Stimulated activated CD8-positive, alpha-beta memory T cell treated with anti-CD3 and anti-CD28 coated beads, Interleukin-12 subunit alpha, Interleukin-12 subunit beta, amount 100 ng/mL, for 24 hours (primary cell): ENCODE data around the gene ELANE.
"Not testable (repeated sequence)": the region's sequence is repeated elsewhere in the genome, so short reads cannot be mapped to it uniquely, and the experiment has no call there.

Experiments
- DNase-seq: peaks from one replicate; pipeline ENCODE4 v3.0.0-alpha.2; 2020; ENCODE audit errors: extremely low read depth

ELANE gene

DNA sequence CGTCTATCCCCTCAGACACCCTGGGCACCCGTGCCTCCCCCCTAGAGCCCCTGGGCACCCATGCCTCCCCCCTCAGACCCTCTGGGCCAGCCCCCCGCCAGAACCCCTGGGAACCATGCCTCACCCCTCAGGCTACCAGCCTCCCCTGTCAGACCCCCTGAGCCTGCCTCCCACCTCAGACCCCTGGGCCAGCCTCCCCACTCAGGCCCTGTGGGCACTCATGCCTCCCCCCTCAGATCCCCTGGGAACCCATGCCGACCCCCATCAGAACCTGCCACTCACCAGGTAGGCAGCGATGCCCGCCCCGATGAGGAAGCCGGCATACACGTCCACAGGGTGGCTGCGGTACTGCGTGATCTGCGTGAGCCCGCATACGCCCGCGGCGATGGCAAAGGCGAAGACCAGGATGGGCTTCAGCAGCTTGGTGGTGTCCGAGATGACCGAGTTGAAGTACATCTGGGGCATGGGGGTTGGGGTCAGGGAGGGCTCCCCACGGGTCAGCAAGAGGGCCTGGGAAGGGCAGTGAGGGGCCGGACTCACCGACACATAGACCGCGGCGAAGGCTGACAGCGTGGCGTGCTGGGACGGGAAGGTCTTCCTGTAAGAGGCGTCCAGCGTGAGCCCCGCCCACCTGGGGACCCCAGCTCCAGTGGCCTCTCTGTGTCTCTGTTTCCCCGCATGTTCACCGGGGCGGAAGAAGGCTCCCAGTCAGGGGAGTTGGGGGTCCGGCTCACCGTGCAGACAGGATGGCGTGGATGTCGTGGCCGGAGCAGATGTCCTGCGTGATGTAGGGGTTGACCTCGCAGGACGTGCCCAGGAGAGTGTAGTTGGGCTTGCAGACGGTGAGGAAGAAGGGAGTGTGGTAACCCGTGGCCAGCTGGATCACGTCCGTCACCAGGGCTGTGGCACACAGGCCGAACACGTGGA lies 37.7 kb upstream of the ELANE start:
- no peak for DNase-seq

DNA sequence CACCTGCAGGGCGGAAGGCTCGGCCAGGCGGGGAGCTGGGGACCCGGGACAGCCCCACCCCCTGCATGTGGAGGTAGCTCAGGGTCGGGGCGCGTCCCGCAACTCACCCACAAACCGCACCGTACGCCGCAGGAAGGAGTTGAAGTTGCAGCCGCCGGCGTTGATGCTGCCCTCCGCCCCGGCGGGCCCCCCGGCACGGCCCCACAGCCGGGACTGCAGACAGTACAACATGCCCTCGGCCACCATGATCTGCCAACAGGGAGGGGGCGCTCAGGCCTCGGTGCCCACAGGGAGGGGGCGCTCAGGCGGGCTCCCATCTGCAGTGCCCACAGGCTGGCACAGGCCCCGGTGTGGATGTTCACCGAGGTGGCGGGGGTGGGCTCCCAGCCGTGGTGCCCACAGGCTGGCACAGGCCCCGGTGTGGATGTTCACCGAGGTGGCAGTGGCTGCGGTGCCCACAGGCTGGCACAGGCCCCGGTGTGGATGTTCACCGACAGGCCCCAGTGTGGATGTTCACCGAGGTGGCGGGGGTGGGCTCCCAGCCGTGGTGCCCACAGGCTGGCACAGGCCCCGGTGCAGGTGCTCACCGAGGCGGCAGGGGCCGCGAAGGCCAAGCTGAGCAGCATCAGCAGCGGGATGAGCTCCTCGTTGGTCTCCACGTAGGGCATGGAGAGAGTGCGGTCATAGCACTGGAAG lies 36.9 kb upstream of the ELANE start:
- no peak for DNase-seq

- no peak for DNase-seq
Measured at GRCh38 chr19:815775-816499, 36.2 kb upstream of the ELANE start.

GRCh38 chr19:816500-816857 lies 35.6 kb upstream of the ELANE start:
- DNase-seq = no peak

- DNase-seq = not testable (repeated sequence)
Measured at GRCh38 chr19:820212-820611, 31.9 kb upstream of the ELANE start.

DNA sequence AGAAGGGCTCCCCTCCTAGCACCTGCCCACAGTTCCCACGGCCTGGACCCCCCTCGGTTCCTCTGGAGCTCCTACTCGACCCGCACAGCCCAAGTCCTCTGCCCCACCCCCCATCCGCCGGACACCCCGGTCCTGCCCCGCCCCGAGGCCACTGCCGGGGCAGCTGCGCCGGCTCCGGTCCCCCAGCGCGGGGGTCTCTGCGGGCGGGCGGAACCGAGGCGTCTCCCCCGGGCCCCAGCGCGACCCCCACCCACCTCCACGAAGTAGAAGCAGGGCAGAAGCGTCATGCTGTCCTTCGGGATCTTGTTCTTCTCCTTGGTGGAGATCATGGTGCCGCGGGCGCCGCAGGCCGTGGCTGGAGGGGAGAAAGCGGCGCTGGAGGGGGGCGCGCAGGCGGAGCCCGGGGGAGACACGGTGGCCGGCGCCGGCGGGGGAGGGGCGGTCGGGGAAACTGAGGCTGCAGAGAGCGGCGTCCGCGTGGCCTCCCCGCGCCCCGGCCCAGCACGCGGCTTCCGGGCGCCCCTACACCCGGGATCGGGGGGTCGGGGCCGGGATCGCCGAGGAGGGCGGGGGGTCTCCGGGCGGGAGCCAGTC lies 30.8 kb upstream of the ELANE start:
- no peak for DNase-seq

GRCh38 chr19:821825-822503 lies 30.1 kb upstream of the ELANE start, which contains the start of gene PLPPR3:
TSS of gene PLPPR3 (minus strand) at chr19:821955. CDS start at chr19:821559, 396 bp downstream.
- no peak for DNase-seq

DNA sequence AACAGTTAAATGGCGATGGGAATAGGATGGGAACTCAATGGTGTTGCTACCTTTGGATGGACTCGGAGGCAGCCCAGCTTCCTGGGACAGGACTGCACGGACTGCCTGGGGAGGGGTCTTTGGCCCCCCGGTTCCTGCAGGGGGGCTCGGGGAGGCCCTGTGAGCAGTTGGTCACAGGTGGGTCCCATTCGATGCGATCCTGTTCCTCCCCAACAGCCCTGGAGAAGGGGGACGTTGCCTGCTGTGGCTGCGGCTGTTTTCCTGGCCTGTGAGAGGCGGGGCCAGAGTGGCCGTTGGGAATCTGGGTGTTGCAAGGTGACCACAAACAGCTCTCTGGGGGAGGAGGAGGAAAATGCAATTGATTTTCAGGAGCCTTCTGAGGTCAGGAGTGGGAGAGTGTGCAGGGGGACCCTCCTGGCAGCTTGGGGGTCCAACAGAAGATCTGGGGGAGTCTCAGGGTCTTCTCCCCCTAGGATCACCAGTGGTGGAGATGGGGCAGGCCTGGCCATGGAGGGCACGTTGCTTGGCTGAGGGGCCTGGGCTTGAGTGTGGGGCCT lies 28.5 kb upstream of the ELANE start:
- no peak for DNase-seq

GRCh38 chr19:824885-825284 lies 27.2 kb upstream of the ELANE start:
- no peak for DNase-seq

DNA sequence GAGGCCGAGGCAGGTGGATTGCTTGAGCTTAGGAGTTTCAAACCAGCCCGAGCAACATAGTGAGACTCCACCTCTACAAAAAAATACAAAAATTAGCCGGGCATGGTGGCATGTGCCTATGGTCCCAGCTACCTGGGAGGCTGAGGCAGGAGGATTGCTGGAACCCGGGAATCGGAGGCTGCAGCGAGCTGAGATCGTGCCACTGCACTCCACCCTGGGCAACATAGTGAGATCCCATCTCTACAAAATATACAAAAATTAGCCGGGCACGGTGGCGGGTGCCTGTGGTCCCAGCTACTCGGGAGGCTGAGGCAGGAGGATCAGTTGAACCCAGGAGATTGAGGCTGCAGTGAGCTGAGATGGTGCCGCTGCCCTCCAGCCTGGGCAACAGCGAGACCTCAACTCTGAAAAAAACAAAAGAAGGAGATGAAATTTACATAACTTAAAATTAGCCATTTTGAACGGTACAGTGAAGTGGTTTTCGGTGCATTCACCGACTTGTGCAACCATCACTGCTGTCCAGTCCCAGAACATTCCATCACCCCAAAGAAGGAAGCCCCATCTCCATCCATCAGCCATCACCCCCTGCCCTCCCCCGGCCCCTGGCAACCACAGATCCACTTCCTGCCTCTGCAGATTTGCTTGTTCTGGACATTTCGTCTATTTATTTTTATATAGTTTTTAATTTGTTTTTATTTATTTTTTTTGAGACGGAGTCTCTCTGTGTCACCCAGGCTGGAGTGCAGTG lies 26.0 kb upstream of the ELANE start:
- no peak for DNase-seq

DNA sequence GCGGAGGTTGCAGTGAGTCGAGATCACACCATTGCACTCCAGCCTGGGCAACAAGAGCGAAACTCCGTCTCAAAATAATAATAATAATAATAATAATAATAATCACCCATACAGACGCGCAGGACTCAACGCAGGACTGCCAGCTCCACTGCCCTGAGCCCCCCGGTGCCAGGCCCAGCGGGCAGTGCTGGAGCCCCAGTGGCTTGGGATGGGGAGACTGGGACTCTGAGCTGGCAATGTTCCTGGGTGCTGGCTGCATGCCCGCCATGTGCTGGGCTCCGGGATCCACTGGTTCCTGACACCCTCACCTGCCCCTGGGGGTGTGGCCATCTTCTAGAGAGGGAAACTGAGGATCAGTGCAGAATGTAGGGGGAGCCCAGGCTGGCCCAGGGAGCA lies 24.8 kb upstream of the ELANE start:
- no peak for DNase-seq

- no peak for DNase-seq
Measured at GRCh38 chr19:827710-828321, 24.3 kb upstream of the ELANE start, which contains the start of gene AZU1. TSS of gene AZU1 (plus strand) at chr19:827837. CDS start at chr19:827847, 10 bp downstream.

- DNase-seq = no peak
Measured at GRCh38 chr19:829129-829758, 22.9 kb upstream of the ELANE start.

DNA sequence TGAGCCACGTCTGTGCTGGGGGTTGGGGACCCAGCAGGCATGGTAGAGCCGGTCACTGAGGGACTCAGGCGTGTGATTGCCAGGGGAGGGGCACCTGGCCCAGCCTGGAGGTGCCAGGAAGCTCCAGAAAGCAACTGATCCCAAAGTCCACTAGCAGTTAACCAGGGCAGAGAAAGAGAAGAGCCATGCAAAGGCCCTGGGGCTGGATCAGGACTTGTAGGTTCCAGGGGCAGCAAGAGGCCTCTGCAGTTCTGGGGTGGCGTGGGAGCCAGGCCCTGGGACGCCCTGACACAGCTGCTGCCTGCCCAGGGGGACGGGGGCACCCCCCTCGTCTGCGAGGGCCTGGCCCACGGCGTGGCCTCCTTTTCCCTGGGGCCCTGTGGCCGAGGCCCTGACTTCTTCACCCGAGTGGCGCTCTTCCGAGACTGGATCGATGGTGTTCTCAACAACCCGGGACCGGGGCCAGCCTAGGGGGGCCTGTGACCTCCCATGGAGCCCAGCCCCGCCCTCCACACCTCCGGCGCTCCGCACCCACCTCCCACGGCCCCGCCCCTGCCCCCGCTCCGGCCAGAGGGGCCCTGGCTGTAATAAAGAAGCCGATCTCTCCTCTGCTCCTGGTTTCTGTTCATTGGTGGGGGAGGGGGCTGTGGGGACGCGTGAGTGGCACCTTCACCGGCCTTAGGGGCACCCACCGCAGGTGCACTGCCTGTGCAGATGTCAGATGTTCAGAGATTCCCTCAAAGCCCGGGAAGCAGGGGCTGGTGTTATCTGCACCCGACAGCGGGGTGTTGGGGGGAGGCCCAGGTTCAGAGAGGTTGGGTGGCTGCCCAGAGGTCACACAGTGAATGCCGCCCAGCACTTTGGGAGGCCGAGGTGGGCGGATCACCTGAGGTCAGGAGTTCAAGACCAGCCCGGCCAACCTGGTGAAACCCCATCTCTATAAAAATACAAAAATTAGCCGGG lies 20.4 kb upstream of the ELANE start:
- DNase-seq = no peak

DNA sequence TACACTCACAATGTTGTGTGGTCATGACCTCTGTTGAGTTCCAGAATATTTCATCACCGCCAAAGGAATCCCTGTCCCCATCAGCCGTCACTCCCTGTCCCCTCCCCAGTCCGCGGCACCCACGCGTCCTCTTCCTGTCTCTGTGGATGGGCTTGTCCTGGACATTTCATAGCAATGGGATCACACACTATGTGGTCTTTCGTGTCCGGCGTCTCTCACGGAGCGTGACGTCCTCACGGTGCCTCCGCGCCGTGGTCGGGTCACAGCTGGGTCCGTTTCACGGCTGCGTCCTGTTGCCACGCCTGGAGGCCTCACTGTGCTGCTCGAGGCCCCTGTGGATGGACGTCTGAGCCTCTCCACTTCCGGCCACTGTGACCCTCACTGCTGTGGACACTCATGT lies 17.9 kb upstream of the ELANE start:
- DNase-seq = no peak

GRCh38 chr19:835210-835810 lies 16.8 kb upstream of the ELANE start:
- DNase-seq = no peak

DNA sequence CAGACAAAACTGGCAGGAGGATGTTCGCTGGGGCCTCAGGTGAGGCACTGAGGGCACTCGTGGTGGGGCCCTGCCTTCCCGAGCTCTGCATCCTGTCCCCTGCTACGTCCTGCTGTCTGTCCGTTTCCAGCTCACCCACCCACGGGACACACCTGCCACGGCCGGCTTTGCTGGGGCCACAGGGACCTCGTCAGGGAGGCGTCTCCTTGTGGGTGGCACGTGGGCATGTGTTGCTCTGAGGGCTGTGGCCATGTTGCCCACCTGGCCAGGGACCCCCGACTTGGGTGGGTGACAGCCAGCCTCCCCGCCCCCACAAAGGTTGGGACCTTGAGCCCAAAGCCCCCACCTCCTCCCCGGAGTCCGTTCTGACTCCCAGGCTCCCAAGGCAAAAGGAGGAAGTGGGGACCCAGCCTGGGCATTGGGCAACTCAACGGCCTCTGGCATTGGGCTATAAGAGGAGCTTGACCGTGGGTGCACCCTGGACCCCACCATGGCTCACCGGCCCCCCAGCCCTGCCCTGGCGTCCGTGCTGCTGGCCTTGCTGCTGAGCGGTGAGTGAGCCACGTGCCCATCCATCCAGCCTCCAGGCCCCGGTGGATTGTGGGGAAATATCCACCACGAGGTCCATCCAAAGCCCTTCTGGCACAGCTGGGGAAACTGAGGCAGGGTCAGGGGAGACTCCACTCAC lies 11.4 kb upstream of the ELANE start, which contains the start of gene PRTN3:
TSS of gene PRTN3 (plus strand) at position 481 of the 688 bp plus-strand sequence. CDS start at position 491, 10 bp downstream.
- DNase-seq = no peak
